ENCODE data around the gene SPACA7. TPM values are rescaled to one million over a fixed set of nuclear protein-coding genes. Genes with fewer than 3 reads are reported as not detected.

Gene SPACA7
- total RNA-seq, 1 donor from 2014 or later = not detected

GRCh38 chr13:112451512-112452379 lies 75.6 kb downstream of the SPACA7 start:
- intact Hi-C loops (cut with micrococcal nuclease) = no loop called here
- POLR2A ChIA-PET = no interaction called here
- H3K4me1 Mint-ChIP-seq = no peaks in the 10 kb centered on the region
- H3K9me3 Mint-ChIP-seq = peaks cover 4% of the 10 kb centered on the region
- CTCF ChIA-PET = no interaction called here
- no peak for TF ChIP-seq CTCF (IDR thresholded peaks at IDR 0.05)
- H3K27me3 Mint-ChIP-seq = no peaks in the 10 kb centered on the region
- no peak overlapping the region for H3K4me3 Mint-ChIP-seq
- H3K27ac Mint-ChIP-seq = no peak overlapping the region
- H3K36me3 Mint-ChIP-seq (ENCODE audit: low read depth) = no peaks in the 10 kb centered on the region
- ATAC-seq (ENCODE audit: low read depth) = no peak
- no peak for DNase-seq

- Mint-ChIP-seq H3K4me1 (no peaks in the 10 kb centered on the region), H3K27ac (no peak overlapping the region), H3K27me3 (no peaks in the 10 kb centered on the region), H3K9me3 (peaks cover 4% of the 10 kb centered on the region), H3K36me3 (ENCODE audit: low read depth) (no peaks in the 10 kb centered on the region), H3K4me3 (no peak overlapping the region)
- ChIA-PET POLR2A (no interaction called here), CTCF (no interaction called here)
- ATAC-seq (ENCODE audit: low read depth) = no peak
- no peak for DNase-seq
- TF ChIP-seq CTCF (IDR thresholded peaks at IDR 0.05) = no peak
- intact Hi-C loops (cut with micrococcal nuclease) = no loop called here
Observed at GRCh38 chr13:112452380-112453206, 76.4 kb downstream of the SPACA7 start.

- intact Hi-C loops (cut with micrococcal nuclease) = no loop called here
- DNase-seq (no peak), ATAC-seq (ENCODE audit: low read depth) (no peak)
- no peak for TF ChIP-seq CTCF (IDR thresholded peaks at IDR 0.05)
- H3K4me1 Mint-ChIP-seq = no peaks in the 10 kb centered on the region
- no peaks in the 10 kb centered on the region for H3K36me3 Mint-ChIP-seq (ENCODE audit: low read depth)
- H3K27ac Mint-ChIP-seq = no peak overlapping the region
- no peak overlapping the region for H3K4me3 Mint-ChIP-seq
- H3K27me3 Mint-ChIP-seq = no peaks in the 10 kb centered on the region
- ChIA-PET CTCF (no interaction called here), POLR2A (no interaction called here)
- H3K9me3 Mint-ChIP-seq = peaks cover 4% of the 10 kb centered on the region
Observed at GRCh38 chr13:112453207-112453829, 77.2 kb downstream of the SPACA7 start.

- no peaks in the 10 kb centered on the region for H3K4me1 Mint-ChIP-seq
- POLR2A ChIA-PET = no interaction called here
- no peak for ATAC-seq (ENCODE audit: low read depth)
- H3K36me3 Mint-ChIP-seq (ENCODE audit: low read depth) = no peaks in the 10 kb centered on the region
- CTCF ChIA-PET = no interaction called here
- peaks cover 11% of the 10 kb centered on the region for H3K9me3 Mint-ChIP-seq
- TF ChIP-seq CTCF (IDR thresholded peaks at IDR 0.05) = no peak
- no peak for DNase-seq
- intact Hi-C loops (cut with micrococcal nuclease) = no loop called here
- H3K27me3 Mint-ChIP-seq = no peaks in the 10 kb centered on the region
- H3K27ac Mint-ChIP-seq = no peak overlapping the region
- no peak overlapping the region for H3K4me3 Mint-ChIP-seq
Observed at GRCh38 chr13:112453874-112454647, 77.9 kb downstream of the SPACA7 start.

All from activated B cell treated with CpG ODN at 0.5 μM for 24 hours (primary cell).